ENCODE results near the gene TSPAN18.

DNA sequence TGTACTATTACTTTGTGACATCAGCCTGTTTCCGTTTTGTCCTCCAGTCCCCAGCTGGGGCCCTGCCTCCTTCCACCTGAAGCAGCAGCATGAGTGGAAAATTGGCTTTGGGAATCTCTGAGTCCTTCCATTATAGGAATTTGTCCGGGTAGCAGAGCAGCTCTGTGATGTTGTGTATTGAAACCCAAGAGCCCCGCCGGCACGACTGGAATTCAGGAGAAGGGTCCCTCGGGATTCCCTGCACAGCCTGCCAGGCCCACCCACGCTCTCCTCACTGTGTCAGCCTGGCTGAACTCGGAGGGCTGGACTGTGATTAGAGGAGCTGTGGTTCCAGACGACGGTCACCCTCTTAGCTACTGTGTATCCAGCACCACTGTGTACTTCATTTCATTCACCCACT is 18.8 kb upstream of the TSPAN18 start:
- TF ChIP-seq, protein P1, sequence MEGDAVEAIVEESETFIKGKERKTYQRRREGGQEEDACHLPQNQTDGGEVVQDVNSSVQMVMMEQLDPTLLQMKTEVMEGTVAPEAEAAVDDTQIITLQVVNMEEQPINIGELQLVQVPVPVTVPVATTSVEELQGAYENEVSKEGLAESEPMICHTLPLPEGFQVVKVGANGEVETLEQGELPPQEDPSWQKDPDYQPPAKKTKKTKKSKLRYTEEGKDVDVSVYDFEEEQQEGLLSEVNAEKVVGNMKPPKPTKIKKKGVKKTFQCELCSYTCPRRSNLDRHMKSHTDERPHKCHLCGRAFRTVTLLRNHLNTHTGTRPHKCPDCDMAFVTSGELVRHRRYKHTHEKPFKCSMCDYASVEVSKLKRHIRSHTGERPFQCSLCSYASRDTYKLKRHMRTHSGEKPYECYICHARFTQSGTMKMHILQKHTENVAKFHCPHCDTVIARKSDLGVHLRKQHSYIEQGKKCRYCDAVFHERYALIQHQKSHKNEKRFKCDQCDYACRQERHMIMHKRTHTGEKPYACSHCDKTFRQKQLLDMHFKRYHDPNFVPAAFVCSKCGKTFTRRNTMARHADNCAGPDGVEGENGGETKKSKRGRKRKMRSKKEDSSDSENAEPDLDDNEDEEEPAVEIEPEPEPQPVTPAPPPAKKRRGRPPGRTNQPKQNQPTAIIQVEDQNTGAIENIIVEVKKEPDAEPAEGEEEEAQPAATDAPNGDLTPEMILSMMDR (IDR thresholded peaks at IDR 0.05): no peak
- TF ChIP-seq POLR2AphosphoS5 (IDR thresholded peaks at IDR 0.05): no peak
- TF ChIP-seq POLR2A (IDR thresholded peaks at IDR 0.05): no peak

All from stomach (tissue), 4 donors.